Adrenal gland (tissue), 12 donors: Measurements from ENCODE around the gene APOL1. TPM values are rescaled to one million over a fixed set of nuclear protein-coding genes. Genes with fewer than 3 reads are reported as not detected.

ENCODE experiments used
- DNase-seq, 7 donors: peaks; one replicate each; pipeline ENCODE4 v3.0.0-alpha.2; 2019 to 2020
- H3K27ac ChIP-seq, 5 donors: fragments of 200-600 bp; sonication (generic) in 4 of 5; 1 replicate in 3 of 5; 2 replicates in 2 of 5; pipeline versions ENCODE4 v1.5.1 to v1.8.0; 2016 to 2020; ENCODE audit warnings: mild to moderate bottlenecking in 1 of 5
- H3K27me3 ChIP-seq: fragments of 200-600 bp; 2 replicates; pipeline ENCODE4 v1.8.0; 2021
- H3K36me3 ChIP-seq, 2 donors: fragments of 200-600 bp; replicated peaks in 1 of 2; 1 replicate in 1 of 2; 2 replicates in 1 of 2; pipeline versions ENCODE4 v1.5.1 to v1.8.0; 2018 to 2022
- H3K4me1 ChIP-seq, 2 donors: fragments of 200-600 bp; replicated peaks in 1 of 2; 1 replicate in 1 of 2; 2 replicates in 1 of 2; pipeline versions ENCODE4 v1.5.1 to v1.8.0; 2018 to 2021
- H3K4me3 ChIP-seq, 4 donors: fragments of 200-600 bp; sonication (generic) in 3 of 4; one replicate each; pipeline ENCODE4 v1.5.1; 2016 to 2018
- H3K9me3 ChIP-seq, 3 donors: fragments of 200-600 bp; sonication (generic) in 1 of 3; replicated peaks in 1 of 3; 1 replicate in 2 of 3; 2 replicates in 1 of 3; pipeline versions ENCODE4 v1.5.1 to v1.8.0; 2016 to 2021
- POLR2A ChIP-seq, 2 donors: fragments of 450-650 bp; IDR thresholded peaks; one replicate each; pipeline ENCODE4 v1.6.1; 2017; ENCODE audit warnings: antibody characterized with exemption in 2 of 2, mild to moderate bottlenecking in 2 of 2, moderate library complexity in 1 of 2
- WGBS, 4 donors: extraction: QIAGEN DNeasy Blood & Tissue Kit in 2 of 4; methylation state at CpG; one replicate each; pipeline versions ENCODE4 v1.1.5 to v1.1.7; 2013 to 2017; 5-methylcytosine and 5-hydroxymethylcytosine counted together
- intact Hi-C, 2 donors: fragments of 100-400 bp; cut with DNase I; formaldehyde crosslinking; loops; one replicate each; pipeline versions ENCODE4 v1.14.1 to v1.15.0; 2022 to 2023
- microRNA-seq, 3 donors: library from miRNA; unstranded; fragments of <30 nt; microRNA quantifications; one replicate each; pipeline ENCODE4, GENCODE V29; 2017 to 2020
- polyA plus RNA-seq, 3 donors: library from polyadenylated mRNA; stranded (reverse); fragments of 200-250 nt in 2 of 3; fragments of 350-450 nt in 1 of 3; fragmentation: Illumina TruSeq in 1 of 3; extraction: RNeasy Lipid Tissue Mini Kit (QIAGEN cat#74804) in 1 of 3; gene quantifications; one replicate each; pipeline ENCODE4 v1.2.3, GENCODE V29; 2013 to 2014
- small RNA-seq, 2 donors: library from RNA; depleted of rRNA; stranded (forward); fragments of <200 nt; gene quantifications; one replicate each; pipeline ENCODE3, GENCODE V24; 2016
- total RNA-seq, 9 donors: library from RNA; depleted of rRNA in 4 of 9; stranded (reverse); fragments of >200 nt in 4 of 9; fragments of 120-200 nt in 1 of 9; fragmentation: NEBNext Ultra II Directional in 1 of 9; extraction: Animal tissue kit (Norgen Biotek cat#: 25700) in 1 of 9; gene quantifications; one replicate each; pipeline versions ENCODE4 v1.1.0 to v1.2.4, GENCODE V29; 2013 to 2023
- TF ChIP-seq, protein P1 (sequence below), 6 experiments: fragments of 450-650 bp in 4 of 6; fragments of 200-600 bp in 2 of 6; sonication (generic) in 1 of 6; IDR thresholded peaks; 1 replicate in 5 of 6; 2 replicates in 1 of 6; pipeline versions ENCODE4 v1.5.1 to v1.8.0; 2016 to 2021; ENCODE audit warnings: antibody characterized with exemption in 6 of 6, mild to moderate bottlenecking in 2 of 6, moderate library complexity in 1 of 6
- donor health status: healthy with polysubstance abuse.
- donor health status: Bipolar disorder and iron deficiency.
- donor health status: DM: yes; HTN: yes; CAD: no.
- donor health status: DM: no; HTN: no; CAD: no.
- donor health status: DM: no; HTN: no; CAD: no.
- donor health status: DM: yes; HTN: yes; CAD: no.

The APOL1 gene
- total and polyA plus RNA-seq, 12 donors: 2.1 to 39.0 (median 25.5) TPM

DNA sequence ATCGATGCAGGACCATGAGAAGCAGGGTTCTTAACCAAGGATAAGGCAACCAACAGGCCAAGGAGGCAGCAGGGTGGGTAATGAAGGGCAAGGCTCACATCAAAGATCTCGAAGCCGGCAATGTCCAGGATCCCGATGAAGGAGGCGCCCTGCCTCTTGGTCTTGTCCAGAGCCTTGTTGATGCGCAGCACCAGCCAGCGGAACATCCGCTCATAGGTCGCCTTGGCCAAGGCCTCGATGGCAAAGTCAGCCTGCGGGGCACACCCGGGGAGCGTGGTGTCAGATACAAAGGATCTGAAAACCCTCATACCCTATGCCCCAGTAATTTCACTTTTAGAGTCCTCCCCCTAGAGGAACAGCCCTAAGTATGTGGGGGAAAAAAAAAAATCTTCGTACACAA is 63.5 kb downstream of the APOL1 start:
- WGBS, 4 donors: 92 to 98% (median 95%) methylated on average over 8 to 14 of the region's 14 CpGs
- H3K27me3 ChIP-seq: no peaks in the 10 kb centered on the region
- no peaks in the 10 kb centered on the region for H3K4me1 ChIP-seq
- H3K9me3 ChIP-seq: no peaks in the 10 kb centered on the region
- H3K27ac ChIP-seq: no peak overlapping the region
- intact Hi-C loops: no loop called here
- peaks cover 0 to 93% of the 10 kb centered on the region in 2 donors for H3K36me3 ChIP-seq
- TF ChIP-seq, protein P1, sequence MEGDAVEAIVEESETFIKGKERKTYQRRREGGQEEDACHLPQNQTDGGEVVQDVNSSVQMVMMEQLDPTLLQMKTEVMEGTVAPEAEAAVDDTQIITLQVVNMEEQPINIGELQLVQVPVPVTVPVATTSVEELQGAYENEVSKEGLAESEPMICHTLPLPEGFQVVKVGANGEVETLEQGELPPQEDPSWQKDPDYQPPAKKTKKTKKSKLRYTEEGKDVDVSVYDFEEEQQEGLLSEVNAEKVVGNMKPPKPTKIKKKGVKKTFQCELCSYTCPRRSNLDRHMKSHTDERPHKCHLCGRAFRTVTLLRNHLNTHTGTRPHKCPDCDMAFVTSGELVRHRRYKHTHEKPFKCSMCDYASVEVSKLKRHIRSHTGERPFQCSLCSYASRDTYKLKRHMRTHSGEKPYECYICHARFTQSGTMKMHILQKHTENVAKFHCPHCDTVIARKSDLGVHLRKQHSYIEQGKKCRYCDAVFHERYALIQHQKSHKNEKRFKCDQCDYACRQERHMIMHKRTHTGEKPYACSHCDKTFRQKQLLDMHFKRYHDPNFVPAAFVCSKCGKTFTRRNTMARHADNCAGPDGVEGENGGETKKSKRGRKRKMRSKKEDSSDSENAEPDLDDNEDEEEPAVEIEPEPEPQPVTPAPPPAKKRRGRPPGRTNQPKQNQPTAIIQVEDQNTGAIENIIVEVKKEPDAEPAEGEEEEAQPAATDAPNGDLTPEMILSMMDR (IDR thresholded peaks at IDR 0.05): no peak
- TF ChIP-seq POLR2A (IDR thresholded peaks at IDR 0.05): no peak
- no peak for DNase-seq
- no peak overlapping the region for H3K4me3 ChIP-seq

Small RNA genes lying within 50 kb of the gene (microRNA-seq; reads per million reads assigned to microRNA genes)
- gene MIR6819: 0 to 1.1 (median 0.28) reads per million in 3 donors

Small RNA genes lying within 50 kb of the gene (small RNA-seq; reads per million reads assigned to genes)
- gene MIR6819: 0 reads per million in 2 donors

Other genes starting within 250 kb of the APOL1 start
- gene RBFOX2, start 224.3 kb upstream of the APOL1 start, total RNA-seq: 10 to 100 TPM; 52.0 to 86.6 (median 76.9) TPM
- 10 to 100 TPM; 15.7 to 48.7 (median 28.5) TPM for gene RBFOX2, start 224.3 kb upstream of the APOL1 start, polyA plus RNA-seq
- gene APOL3, start 92.4 kb upstream of the APOL1 start, total RNA-seq: 100 to 1,000 TPM in 1 of 9 donors, 10 to 100 TPM in 7, 1 to 10 TPM in 1; 8.9 to 123 (median 31.4) TPM
- gene APOL3, start 92.4 kb upstream of the APOL1 start, polyA plus RNA-seq: 10 to 100 TPM; 21.7 to 28.5 (median 22.1) TPM
- 10 to 100 TPM in 1 of 9 donors, 1 to 10 TPM in 7, not detected in 1; 1.2 to 10.0 (median 3.9) TPM for gene APOL4, start 51.3 kb upstream of the APOL1 start, total RNA-seq
- 1 to 10 TPM; 2.1 to 3.6 (median 3.4) TPM for gene APOL4, start 51.3 kb upstream of the APOL1 start, polyA plus RNA-seq
- 10 to 100 TPM; 16.1 to 49.3 (median 39.5) TPM for gene APOL2, start 13.6 kb upstream of the APOL1 start, total RNA-seq
- 10 to 100 TPM; 36.7 to 73.8 (median 49.2) TPM for gene APOL2, start 13.6 kb upstream of the APOL1 start, polyA plus RNA-seq
- gene MYH9, start 134.8 kb downstream of the APOL1 start, total RNA-seq: 100 to 1,000 TPM in 8 of 9 donors, 10 to 100 TPM in 1; 99.4 to 427 (median 350) TPM
- 100 to 1,000 TPM in 2 of 3 donors, 10 to 100 TPM in 1; 96.2 to 164 (median 133) TPM for gene MYH9, start 134.8 kb downstream of the APOL1 start, polyA plus RNA-seq
- gene TXN2, start 228.5 kb downstream of the APOL1 start, total RNA-seq: 100 to 1,000 TPM; 160 to 245 (median 189) TPM
- 100 to 1,000 TPM; 213 to 241 (median 223) TPM for gene TXN2, start 228.5 kb downstream of the APOL1 start, polyA plus RNA-seq